Measurements from ENCODE around the gene TENM3.

Gene TENM3

DNA sequence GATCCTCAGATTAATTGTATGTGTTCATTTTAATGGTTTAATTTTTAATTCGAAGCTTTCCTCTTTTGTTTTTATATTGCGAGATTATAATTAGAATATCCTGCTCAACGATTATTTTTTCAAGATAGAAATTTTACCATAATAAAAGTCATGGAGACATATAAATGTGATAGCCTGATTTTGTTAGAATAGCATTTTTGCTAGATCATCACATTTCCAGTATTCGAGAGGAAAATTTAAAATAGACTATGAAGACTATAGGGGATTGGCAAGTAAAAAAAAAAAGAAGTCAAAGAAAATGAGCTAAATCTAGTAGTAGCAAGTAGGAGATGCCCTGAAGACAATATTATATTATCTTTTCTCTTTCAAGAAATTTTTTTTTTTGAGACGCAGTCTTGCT lies 60.6 kb downstream of the TENM3 start:
- H3K4me3 ChIP-seq (ENCODE audit: low read length), result no peak overlapping the region

DNA sequence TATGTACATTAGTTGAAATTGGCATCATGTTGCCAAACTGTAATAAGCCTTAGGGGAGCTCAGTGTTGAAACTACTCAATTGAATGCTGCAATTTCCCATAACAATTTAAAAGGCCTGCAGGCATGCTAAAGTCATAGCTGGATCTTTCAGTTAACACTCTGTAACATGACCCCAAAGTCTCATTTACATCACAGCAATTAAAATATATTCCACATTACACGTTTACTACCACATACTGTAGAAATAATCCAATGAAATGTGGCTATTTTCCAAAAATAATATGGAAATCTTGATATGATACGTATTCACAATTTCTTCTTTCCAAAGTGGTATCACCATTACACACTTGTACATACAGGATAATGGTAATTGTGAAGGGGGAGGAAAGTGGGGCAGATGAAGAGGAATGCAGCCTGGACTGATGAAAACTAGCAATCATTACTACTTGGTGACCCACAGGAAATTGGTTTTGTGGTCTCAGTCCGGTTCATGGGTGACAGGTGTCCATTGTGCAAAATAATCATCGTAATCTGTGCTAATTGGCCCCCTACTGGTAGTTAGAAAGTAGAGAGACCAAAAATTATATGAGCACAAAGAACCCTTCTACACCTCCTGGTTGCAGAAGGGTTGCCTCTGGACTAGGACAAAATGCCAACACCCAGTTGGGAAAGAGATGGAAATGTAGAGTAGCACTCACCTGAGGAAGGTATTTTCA lies 63.7 kb downstream of the TENM3 start:
- 100% methylated on average over 1 of the region's 4 CpGs for WGBS (ENCODE audit: extremely low coverage, insufficient coverage, low lambda C conversion rate)
- DNase-seq, result no peak
- no peak overlapping the region for H3K4ac ChIP-seq (ENCODE audit: low read depth, low read length)

More for the DNA sequence above, 60.6 kb downstream of the TENM3 start:
- peaks cover 1% of the 10 kb centered on the region for H3K79me1 ChIP-seq (ENCODE audit: low read length)
- no peak overlapping the region for H3K4me2 ChIP-seq (ENCODE audit: low read length)
- no peaks in the 10 kb centered on the region for H3K36me3 ChIP-seq (ENCODE audit: control insufficient read depth, insufficient read depth, low read length)
- WGBS (ENCODE audit: extremely low coverage, insufficient coverage, low lambda C conversion rate), result no CpG with 5 or more reads among the region's 5 CpGs
- no peaks in the 10 kb centered on the region for H3K4me1 ChIP-seq (ENCODE audit: control insufficient read depth, low read depth, low read length)
- no peak overlapping the region for H3K9ac ChIP-seq (ENCODE audit: low read length)
- no peak overlapping the region for H2BK15ac ChIP-seq (replicated peaks; ENCODE audit: low read depth)
- no peak overlapping the region for H3K27ac ChIP-seq (ENCODE audit: low read depth, low read length)
- no peaks in the 10 kb centered on the region for H3K79me2 ChIP-seq (ENCODE audit: control insufficient read depth, insufficient read depth, low read length)
- no peak overlapping the region for H4K8ac ChIP-seq (ENCODE audit: low read depth, low read length)
- H3K27me3 ChIP-seq (ENCODE audit: insufficient read depth, low read length, poor library complexity), result no peaks in the 10 kb centered on the region
- no peak overlapping the region for H3K18ac ChIP-seq (ENCODE audit: low read length)
- H3K4ac ChIP-seq (ENCODE audit: low read depth, low read length), result no peak overlapping the region
- no peak overlapping the region for H3K56ac ChIP-seq (ENCODE audit: low read length)
- no peak overlapping the region for H2BK5ac ChIP-seq (ENCODE audit: low read length)
- no peak for DNase-seq
- no peak overlapping the region for H2BK120ac ChIP-seq (ENCODE audit: low read depth, low read length)
- H2AK5ac ChIP-seq (ENCODE audit: low read length), result no peak overlapping the region
- H4K5ac ChIP-seq (ENCODE audit: low read length), result no peak overlapping the region
- H3K23ac ChIP-seq (ENCODE audit: low read length), result no peak overlapping the region

DNA sequence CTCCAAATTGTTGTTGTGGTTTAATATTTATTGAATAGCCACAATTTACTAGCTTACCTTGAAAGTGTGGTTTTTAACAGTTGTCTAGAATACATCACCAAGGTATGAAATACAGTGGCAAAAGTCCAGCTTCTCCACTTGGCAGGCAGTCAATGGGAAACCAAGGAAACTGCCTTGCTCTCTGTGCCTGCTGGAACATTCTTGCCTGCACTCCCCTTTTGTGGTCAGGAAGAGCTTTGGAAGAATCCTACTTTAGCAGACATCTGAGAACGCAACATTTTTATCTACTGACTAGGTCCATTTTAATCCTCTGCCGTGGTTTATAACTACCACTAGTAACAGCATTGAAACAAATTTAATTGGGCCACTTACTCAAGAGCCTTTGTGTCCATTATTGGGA lies 64.5 kb downstream of the TENM3 start:
- Histone ChIP-seq H3K4me1 (ENCODE audit: control insufficient read depth, low read depth, low read length) (no peaks in the 10 kb centered on the region), H2AK5ac (ENCODE audit: low read length) (no peak overlapping the region), H4K8ac (ENCODE audit: low read depth, low read length) (no peak overlapping the region), H3K79me1 (ENCODE audit: low read length) (no peaks in the 10 kb centered on the region), H2BK15ac (replicated peaks; ENCODE audit: low read depth) (no peak overlapping the region), H3K27ac (ENCODE audit: low read depth, low read length) (no peak overlapping the region), H3K27me3 (ENCODE audit: insufficient read depth, low read length, poor library complexity) (no peaks in the 10 kb centered on the region), H3K4ac (ENCODE audit: low read depth, low read length) (no peak overlapping the region), H3K23ac (ENCODE audit: low read length) (no peak overlapping the region), H3K9ac (ENCODE audit: low read length) (no peak overlapping the region), H2BK120ac (ENCODE audit: low read depth, low read length) (no peak overlapping the region), H3K56ac (ENCODE audit: low read length) (no peak overlapping the region), H3K18ac (ENCODE audit: low read length) (no peak overlapping the region), H3K36me3 (ENCODE audit: control insufficient read depth, insufficient read depth, low read length) (no peaks in the 10 kb centered on the region), H3K4me3 (ENCODE audit: low read length) (no peak overlapping the region), H3K4me2 (ENCODE audit: low read length) (no peak overlapping the region), H2BK5ac (ENCODE audit: low read length) (no peak overlapping the region), H3K79me2 (ENCODE audit: control insufficient read depth, insufficient read depth, low read length) (no peaks in the 10 kb centered on the region), H4K5ac (ENCODE audit: low read length) (no peak overlapping the region)
- DNase-seq, result no peak
- no CpG with 5 or more reads among the region's 2 CpGs for WGBS (ENCODE audit: extremely low coverage, insufficient coverage, low lambda C conversion rate)

More for the DNA sequence above, 63.7 kb downstream of the TENM3 start:
- Histone ChIP-seq H3K9ac (ENCODE audit: low read length) (no peak overlapping the region), H2BK5ac (ENCODE audit: low read length) (no peak overlapping the region), H2BK120ac (ENCODE audit: low read depth, low read length) (no peak overlapping the region), H3K79me1 (ENCODE audit: low read length) (no peaks in the 10 kb centered on the region), H2AK5ac (ENCODE audit: low read length) (no peak overlapping the region), H3K4me2 (ENCODE audit: low read length) (no peak overlapping the region), H3K79me2 (ENCODE audit: control insufficient read depth, insufficient read depth, low read length) (no peaks in the 10 kb centered on the region), H3K4me1 (ENCODE audit: control insufficient read depth, low read depth, low read length) (no peaks in the 10 kb centered on the region), H3K4me3 (ENCODE audit: low read length) (no peak overlapping the region), H3K27ac (ENCODE audit: low read depth, low read length) (no peak overlapping the region), H3K36me3 (ENCODE audit: control insufficient read depth, insufficient read depth, low read length) (no peaks in the 10 kb centered on the region), H3K23ac (ENCODE audit: low read length) (no peak overlapping the region), H4K5ac (ENCODE audit: low read length) (no peak overlapping the region), H2BK15ac (replicated peaks; ENCODE audit: low read depth) (no peak overlapping the region), H3K56ac (ENCODE audit: low read length) (no peak overlapping the region), H3K18ac (ENCODE audit: low read length) (no peak overlapping the region), H4K8ac (ENCODE audit: low read depth, low read length) (no peak overlapping the region), H3K27me3 (ENCODE audit: insufficient read depth, low read length, poor library complexity) (no peaks in the 10 kb centered on the region)

DNA sequence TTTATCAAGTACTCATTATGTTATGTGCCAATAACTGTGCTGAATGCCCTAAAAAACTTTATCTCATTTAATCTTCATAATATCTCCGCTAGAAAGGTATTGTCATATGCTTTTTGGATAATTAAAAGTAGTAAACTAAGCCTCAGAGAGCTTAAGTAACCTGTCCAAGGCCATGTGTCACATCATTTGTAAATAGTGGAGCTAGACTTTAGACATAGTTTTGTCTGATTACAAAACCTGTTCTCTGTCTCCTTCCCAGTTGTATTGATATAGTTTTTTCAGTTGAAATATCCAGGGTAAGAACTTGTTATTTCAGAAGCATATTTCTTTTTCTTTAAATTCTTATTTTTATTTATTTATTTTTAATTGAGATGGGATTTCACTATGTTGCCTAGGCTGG lies 66.7 kb downstream of the TENM3 start:
- Histone ChIP-seq H3K27me3 (ENCODE audit: insufficient read depth, low read length, poor library complexity) (no peaks in the 10 kb centered on the region), H3K36me3 (ENCODE audit: control insufficient read depth, insufficient read depth, low read length) (no peaks in the 10 kb centered on the region), H3K18ac (ENCODE audit: low read length) (no peak overlapping the region), H3K4me2 (ENCODE audit: low read length) (no peak overlapping the region), H3K79me1 (ENCODE audit: low read length) (no peaks in the 10 kb centered on the region), H3K56ac (ENCODE audit: low read length) (no peak overlapping the region), H4K5ac (ENCODE audit: low read length) (no peak overlapping the region), H2BK5ac (ENCODE audit: low read length) (no peak overlapping the region), H3K79me2 (ENCODE audit: control insufficient read depth, insufficient read depth, low read length) (no peaks in the 10 kb centered on the region), H3K27ac (ENCODE audit: low read depth, low read length) (no peak overlapping the region), H3K4me3 (ENCODE audit: low read length) (no peak overlapping the region), H3K4me1 (ENCODE audit: control insufficient read depth, low read depth, low read length) (no peaks in the 10 kb centered on the region), H2BK15ac (replicated peaks; ENCODE audit: low read depth) (no peak overlapping the region), H4K8ac (ENCODE audit: low read depth, low read length) (no peak overlapping the region), H3K4ac (ENCODE audit: low read depth, low read length) (no peak overlapping the region), H2BK120ac (ENCODE audit: low read depth, low read length) (no peak overlapping the region), H2AK5ac (ENCODE audit: low read length) (no peak overlapping the region), H3K9ac (ENCODE audit: low read length) (no peak overlapping the region), H3K23ac (ENCODE audit: low read length) (no peak overlapping the region)
- no peak for DNase-seq
- whole genome bisulfite sequencing (ENCODE audit: extremely low coverage, insufficient coverage, low lambda C conversion rate), result no CpG with 5 or more reads among the region's 1 CpG

DNA sequence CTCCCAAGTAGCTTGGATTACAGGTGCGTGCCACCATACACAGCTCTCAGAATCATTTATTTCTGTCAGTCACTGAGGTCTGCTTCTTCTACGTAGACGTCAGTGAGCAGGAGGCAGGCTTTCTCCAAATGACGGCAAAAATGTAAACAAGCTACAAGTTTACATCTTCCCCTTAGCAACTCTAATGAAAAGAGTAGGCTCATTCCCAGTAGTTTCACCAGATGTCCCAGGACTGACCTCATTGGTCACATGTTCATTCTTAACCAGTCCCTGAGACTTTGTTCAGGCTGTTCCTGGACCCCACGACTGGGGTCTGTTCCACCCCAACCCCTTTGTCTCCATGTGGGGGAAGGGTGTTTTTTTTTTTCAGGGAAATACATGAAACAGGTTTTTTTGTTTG lies 67.1 kb downstream of the TENM3 start:
- no peaks in the 10 kb centered on the region for H3K27me3 ChIP-seq (ENCODE audit: insufficient read depth, low read length, poor library complexity)
- H4K5ac ChIP-seq (ENCODE audit: low read length), result no peak overlapping the region
- H3K4ac ChIP-seq (ENCODE audit: low read depth, low read length), result no peak overlapping the region
- no peak overlapping the region for H3K23ac ChIP-seq (ENCODE audit: low read length)
- no peak overlapping the region for H4K8ac ChIP-seq (ENCODE audit: low read depth, low read length)
- no peak overlapping the region for H3K18ac ChIP-seq (ENCODE audit: low read length)
- H3K56ac ChIP-seq (ENCODE audit: low read length), result no peak overlapping the region
- no peaks in the 10 kb centered on the region for H3K79me1 ChIP-seq (ENCODE audit: low read length)
- no peak overlapping the region for H2AK5ac ChIP-seq (ENCODE audit: low read length)
- H3K9ac ChIP-seq (ENCODE audit: low read length), result no peak overlapping the region
- DNase-seq, result peak; percentile 22
- H2BK5ac ChIP-seq (ENCODE audit: low read length), result no peak overlapping the region
- H2BK15ac ChIP-seq (replicated peaks; ENCODE audit: low read depth), result no peak overlapping the region
- no peaks in the 10 kb centered on the region for H3K79me2 ChIP-seq (ENCODE audit: control insufficient read depth, insufficient read depth, low read length)
- H3K27ac ChIP-seq (ENCODE audit: low read depth, low read length), result no peak overlapping the region
- H3K36me3 ChIP-seq (ENCODE audit: control insufficient read depth, insufficient read depth, low read length), result no peaks in the 10 kb centered on the region
- no peaks in the 10 kb centered on the region for H3K4me1 ChIP-seq (ENCODE audit: control insufficient read depth, low read depth, low read length)
- WGBS (ENCODE audit: extremely low coverage, insufficient coverage, low lambda C conversion rate), result no CpG with 5 or more reads among the region's 5 CpGs
- H2BK120ac ChIP-seq (ENCODE audit: low read depth, low read length), result no peak overlapping the region
- H3K4me2 ChIP-seq (ENCODE audit: low read length), result no peak overlapping the region
- no peak overlapping the region for H3K4me3 ChIP-seq (ENCODE audit: low read length)

DNA sequence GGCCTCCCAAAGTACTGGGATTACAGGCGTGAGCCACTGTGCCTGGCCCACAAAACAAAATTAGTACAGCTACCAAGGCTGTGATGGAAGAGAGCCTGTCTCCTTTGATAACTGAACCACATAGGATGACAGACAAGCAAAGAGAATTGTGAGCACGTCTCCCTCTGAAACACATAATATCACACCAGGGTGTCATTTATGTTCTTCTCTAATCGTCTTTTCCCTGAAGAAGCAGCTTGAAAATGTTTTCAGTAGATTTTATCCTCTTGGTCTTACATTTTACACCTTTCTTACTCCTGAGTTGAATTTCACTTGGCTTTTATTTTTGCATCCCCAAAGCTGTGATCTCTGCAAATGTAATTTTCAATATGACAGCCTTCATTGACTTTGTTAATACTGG lies 67.8 kb downstream of the TENM3 start:
- Histone ChIP-seq H3K27me3 (ENCODE audit: insufficient read depth, low read length, poor library complexity) (no peaks in the 10 kb centered on the region), H3K4me3 (ENCODE audit: low read length) (no peak overlapping the region), H3K56ac (ENCODE audit: low read length) (no peak overlapping the region), H2BK120ac (ENCODE audit: low read depth, low read length) (no peak overlapping the region), H3K79me1 (ENCODE audit: low read length) (no peaks in the 10 kb centered on the region), H3K9ac (ENCODE audit: low read length) (no peak overlapping the region), H2BK5ac (ENCODE audit: low read length) (no peak overlapping the region), H3K4ac (ENCODE audit: low read depth, low read length) (no peak overlapping the region), H3K4me1 (ENCODE audit: control insufficient read depth, low read depth, low read length) (no peaks in the 10 kb centered on the region), H3K27ac (ENCODE audit: low read depth, low read length) (no peak overlapping the region), H3K23ac (ENCODE audit: low read length) (no peak overlapping the region), H3K79me2 (ENCODE audit: control insufficient read depth, insufficient read depth, low read length) (no peaks in the 10 kb centered on the region), H4K8ac (ENCODE audit: low read depth, low read length) (no peak overlapping the region), H4K5ac (ENCODE audit: low read length) (no peak overlapping the region), H2BK15ac (replicated peaks; ENCODE audit: low read depth) (no peak overlapping the region), H3K18ac (ENCODE audit: low read length) (no peak overlapping the region), H3K36me3 (ENCODE audit: control insufficient read depth, insufficient read depth, low read length) (no peaks in the 10 kb centered on the region), H2AK5ac (ENCODE audit: low read length) (no peak overlapping the region), H3K4me2 (ENCODE audit: low read length) (no peak overlapping the region)
- WGBS (ENCODE audit: extremely low coverage, insufficient coverage, low lambda C conversion rate), result no CpG with 5 or more reads among the region's 3 CpGs
- DNase-seq, result no peak

Measured in mesendoderm (in vitro differentiated cells).